HG03432 (cell line): Measurements from ENCODE around the gene NME9.

Source experiments
- ATAC-seq: cut with Tn5 transposase; IDR thresholded peaks from one replicate; pipeline ENCODE4 v1.9.1; 2021; ENCODE audit warnings: mild to moderate bottlenecking, moderate library complexity; ENCODE audit not compliant: unreplicated experiment

Gene NME9

DNA sequence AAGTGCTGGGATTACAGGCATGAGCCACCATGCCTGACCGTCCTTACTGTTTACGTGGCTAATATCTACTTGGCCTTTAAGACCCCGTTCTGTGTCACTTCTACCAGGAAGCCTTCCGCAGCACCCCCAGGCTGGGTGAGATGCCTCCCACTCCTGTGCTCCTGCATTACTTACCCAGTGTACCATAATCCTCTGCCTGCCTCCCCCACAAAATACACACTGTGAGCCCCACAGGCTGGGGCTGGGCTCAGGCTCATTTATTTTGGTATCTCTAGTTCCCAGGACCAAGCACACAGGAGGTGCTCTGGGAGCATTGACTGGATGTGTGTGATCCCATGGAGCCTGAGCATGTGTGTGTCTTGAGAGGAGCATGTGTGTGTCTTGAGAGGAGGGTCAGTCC, 33.7 kb upstream of the NME9 start:
- ATAC-seq = no peak

GRCh38 chr3:138362538-138362937, 32.9 kb upstream of the NME9 start:
- ATAC-seq = no peak

- ATAC-seq = no peak
Observed at GRCh38 chr3:138361561-138361971, 31.9 kb upstream of the NME9 start.

DNA sequence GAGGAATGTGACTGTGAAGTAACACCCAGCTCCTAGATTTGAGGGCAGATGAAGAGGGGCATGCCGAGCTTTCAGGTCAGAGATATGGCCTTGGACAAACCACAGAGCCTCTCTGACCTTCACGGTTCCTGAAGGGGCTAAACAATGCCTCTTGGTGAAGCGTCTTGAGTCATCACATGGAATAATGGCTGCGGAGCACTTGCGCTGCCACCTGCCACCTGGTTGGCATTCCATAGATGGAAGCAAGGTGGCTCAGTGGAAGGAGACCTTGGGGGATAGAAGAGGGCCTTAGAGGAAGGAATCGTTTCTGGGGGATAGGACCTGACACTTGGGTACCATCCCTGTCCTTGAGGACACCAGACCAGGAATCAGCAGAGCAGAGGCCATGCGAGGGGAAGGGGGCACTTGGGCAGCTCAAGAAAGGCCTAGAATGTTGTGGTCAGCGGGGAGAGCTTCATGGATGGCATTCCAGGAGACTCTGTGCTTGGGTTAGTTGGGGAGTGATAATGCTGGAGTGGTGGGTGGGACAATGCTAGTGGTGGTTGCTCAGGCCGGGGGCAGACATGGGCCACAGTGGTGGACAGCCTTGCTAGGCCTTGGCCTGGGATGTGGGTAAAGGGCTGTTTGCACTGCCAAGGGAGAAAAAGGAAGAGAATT, 31.3 kb upstream of the NME9 start:
- no peak for ATAC-seq

DNA sequence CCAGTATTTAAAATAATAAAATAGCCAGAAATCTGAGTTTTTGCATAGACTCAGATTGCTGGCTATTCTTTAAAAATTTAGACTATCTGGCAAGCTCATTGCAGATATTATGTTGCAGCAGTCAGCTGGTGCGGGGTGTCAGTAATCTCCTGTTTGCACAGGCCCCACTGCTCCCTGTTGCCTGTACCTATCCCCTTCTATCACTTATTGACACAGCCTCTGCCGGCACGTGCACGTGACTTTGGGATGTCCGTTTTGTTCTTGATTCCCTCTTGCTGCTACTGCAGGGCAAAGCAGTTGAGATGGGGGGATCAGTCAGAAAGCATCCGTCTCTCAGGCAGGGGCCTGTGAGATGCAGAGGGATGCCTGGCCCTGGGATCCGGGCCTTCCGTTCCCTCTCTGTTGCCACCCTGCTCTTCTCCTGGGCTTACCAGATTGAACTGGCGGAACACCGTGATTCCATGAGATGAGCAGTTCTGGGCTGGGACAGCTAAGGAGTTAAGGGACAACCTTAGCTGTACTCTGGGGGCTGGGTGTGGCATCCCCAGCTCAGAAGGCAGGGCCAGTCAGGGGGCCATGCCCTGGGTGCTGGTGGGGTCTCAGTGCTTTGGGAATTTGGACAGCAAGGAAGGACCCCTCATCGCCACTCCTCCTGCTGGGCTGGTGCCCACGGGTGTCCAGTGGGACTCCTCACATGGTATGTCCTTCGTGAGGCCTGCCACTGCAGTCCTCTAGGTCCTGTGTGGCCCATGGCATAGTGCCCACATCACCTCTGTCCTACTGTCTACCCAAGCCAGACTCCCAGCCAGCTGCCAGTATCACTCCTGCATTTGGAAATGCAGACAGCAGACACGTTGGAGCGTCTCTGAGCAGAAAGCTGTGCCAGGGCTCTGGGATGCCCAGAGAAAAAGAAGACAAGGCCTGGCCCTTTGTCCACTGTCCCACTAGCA, 30.5 kb upstream of the NME9 start:
- ATAC-seq = no peak

DNA sequence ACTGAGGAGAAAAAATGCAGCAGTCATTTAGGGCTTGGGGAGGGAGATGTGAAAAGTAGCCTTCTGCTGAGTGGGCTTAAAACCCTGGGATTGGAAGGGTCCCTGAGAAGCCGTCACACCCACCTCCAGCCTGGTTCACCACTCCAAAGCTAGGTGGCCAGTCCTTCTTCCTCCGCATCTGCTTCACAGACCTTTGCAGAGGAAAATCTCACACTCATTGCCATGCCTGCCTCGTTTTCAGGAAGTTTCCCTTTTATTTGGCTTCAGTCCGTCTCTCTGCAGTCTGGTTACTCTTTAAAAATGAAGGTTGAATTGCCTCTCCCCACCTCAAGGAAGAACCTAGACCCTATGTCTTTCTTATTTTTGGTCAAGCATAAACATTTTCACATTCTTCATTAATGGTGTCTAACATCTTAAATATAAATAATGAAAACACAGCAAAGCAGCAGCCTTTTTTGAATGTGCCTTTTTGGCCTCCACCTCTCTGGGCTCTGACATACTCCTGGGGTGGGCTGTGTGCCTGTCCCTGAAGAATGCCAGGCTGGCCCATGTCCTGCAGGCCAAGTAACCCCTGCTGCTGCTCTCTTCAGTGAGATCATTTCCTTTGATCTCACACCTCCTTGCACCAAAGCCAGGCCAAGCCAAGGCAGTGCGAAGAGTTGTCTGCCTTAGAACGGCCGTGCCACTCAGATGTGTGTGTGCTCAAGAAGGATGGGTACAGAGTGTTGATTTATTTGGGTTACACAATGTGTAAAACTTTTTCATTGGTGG, 29.7 kb upstream of the NME9 start:
- no peak for ATAC-seq

GRCh38 chr3:138356730-138357405, 27.2 kb upstream of the NME9 start:
- ATAC-seq = no peak

- no peak for ATAC-seq
Observed at GRCh38 chr3:138355071-138355470, 25.4 kb upstream of the NME9 start.

- no peak for ATAC-seq
Observed at GRCh38 chr3:138354376-138354775, 24.7 kb upstream of the NME9 start.

DNA sequence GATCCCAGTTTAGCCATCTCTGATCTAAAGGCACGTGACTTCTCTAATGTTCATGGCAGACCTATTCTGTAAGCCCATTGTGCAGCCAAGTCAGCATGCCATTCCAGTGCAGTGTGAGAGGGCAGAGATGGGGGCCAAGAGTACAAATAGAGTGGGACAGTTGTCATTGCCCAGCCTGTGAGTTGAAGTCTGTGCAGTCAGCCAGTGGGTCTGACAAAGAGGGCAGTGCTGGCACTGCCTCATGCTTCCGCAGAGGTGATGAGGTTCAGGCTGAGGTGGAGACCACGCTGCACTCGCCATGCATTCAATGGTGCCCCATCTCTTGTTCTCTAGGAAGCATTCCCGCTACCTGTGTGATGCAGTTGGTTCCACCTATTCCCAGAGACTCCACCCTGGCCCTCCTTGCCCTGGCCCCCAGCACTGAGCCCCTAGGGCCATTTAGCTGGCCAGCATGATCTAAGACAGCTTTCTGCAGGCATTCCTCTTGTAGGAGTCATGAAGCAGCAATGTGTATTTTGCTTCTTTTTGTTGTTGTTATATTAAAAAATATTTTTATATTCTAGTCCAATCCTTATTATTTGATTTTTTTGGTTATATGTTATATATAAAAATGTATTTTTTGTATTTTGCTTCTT, 22.4 kb upstream of the NME9 start:
- ATAC-seq = no peak

- no peak for ATAC-seq
Observed at GRCh38 chr3:138351151-138351550, 21.5 kb upstream of the NME9 start.

DNA sequence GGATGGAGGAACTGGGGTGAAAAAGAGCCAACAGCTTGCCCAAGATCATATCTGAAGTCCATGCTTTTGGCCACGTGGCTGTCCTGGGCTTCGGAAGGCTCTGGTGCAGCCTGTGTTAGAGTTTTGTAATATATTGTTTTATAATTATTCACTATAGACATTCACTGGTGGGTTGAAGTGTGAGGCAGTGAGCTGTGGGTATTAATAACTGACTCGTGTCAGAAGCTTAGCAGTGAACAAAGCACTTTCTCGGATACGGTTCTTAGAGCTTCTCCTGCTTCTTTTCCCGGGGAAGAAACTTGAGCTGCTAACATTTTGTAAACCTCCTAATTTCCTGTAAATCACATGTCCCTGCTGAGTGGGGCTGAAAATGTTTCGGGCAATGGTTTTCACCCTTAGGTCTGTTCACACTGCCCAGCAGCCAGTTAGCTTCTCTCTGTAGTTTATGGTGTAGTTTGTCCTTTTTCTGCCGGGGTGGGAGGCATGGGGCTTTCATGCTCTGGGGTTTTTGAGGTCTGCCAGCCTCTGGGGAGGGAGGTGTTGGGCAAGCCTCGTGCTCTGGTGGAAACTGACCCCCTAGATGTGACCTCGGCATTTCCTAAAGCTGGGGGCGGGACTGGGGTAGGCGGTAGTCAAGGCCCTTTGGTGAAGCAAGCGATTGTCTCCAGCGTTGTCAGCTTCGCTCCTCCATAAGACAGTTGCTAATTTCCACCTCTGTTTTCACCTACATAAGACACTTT, 20.4 kb upstream of the NME9 start:
- no peak for ATAC-seq

DNA sequence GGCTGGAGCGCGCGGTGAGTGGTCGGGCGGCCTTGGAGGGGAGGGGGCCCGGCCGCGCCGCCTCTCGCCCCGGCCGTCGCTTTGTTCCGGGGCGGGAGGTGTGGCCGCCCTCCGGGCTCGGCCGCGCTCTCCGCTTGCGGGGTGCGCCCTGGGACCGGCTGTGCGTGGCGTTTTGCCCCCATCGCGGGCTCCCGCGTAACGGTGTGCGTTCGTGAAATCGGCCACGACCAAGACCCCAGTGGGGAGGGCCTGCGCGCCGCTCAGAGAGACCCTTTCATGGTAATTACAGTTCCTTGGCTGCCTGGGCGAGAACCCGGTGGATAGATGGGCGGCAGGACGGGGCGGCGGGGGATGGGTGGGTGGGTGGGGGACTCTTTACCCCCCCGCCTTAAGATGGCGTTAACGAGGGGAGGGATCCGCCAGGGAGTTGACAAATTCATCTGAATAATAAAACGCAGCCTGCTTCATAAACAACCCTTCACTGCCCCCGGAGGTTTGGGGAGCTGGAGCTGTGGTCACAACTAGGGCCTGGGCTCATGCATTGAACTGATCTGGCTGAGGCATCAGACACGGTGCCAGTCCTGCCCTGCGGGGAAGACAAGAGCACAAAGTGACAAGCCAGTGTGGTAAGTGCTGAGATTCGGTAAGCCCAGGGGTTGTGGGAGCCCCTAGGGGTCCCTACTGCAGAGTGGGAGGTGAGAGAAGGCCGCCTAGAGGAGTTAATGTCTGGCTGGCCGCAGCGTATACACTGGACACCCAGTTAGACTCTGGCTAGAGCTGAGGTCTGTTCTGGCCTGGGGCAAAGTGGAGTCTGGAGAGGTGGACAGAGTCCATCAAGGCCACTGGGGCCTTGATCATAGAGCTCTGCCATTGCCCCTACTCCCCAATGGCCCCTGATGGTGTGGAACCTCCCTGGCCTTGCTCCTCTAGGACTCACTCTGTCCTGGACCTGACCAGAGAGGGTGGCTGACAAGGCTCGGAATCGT, 19.4 kb upstream of the NME9 start:
- no peak for ATAC-seq

DNA sequence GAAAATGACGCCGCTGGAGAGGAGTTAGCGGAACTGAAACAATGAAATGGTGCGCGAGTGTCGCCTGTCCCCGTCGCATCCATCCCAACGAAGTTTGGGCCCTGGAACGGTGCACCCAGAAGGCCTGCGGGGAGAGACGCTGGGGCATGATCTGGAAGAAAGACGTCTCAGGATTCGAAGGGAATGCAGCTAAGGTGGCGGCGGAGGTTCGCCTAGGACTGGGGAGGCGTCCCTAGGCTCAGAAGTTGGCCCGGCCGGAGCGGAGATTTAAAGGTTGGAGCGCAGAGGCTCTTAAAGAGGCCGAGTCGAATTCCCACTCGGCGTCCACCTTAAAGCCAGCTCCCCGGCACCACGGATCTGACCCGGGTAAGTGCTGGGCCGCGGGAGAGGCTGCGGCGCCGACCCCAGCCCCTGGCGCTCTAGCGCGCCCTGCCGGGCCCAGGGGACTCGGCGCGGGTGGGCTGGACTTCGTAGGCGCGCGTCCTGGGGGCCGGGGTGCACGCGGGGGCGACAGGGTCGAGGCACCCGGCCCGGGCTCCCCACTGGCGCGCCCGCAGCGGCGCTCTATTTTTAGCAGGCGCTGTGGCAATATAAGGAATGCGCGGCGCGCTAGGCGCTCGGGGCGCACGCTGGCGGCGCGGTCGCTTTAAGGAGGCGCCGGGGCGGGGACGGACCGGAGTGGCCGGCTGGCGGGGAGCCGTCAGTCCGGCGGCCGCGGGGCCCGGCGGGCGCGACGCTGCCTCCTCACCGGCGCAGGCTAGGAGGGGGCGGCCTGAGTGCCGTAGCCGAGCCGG, 18.5 kb upstream of the NME9 start, which contains the start of gene MRAS:
TSS of gene MRAS (plus strand) at position 620 of the 794 bp plus-strand sequence. CDS start 24,305 bp downstream, outside the sequence.
- no peak for ATAC-seq

DNA sequence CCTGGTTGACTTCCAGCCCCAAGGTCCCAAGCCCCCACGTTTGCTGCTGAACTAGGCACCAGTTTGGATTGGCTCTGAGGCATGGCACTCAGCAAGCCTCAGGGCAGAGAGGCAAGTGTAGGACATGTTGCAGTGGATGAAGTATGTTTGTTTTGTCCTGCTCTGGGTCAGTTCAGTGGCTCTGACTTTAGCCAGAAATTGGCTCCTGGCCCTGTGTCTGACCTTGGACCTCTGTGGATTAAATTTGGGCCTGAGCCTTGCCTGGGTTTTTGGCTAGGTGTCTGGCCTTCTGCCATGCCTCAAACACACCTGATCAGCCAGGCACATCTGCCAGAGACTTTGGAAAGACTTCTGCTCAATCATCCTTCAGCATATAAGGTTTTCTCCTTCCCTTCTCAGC, 15.1 kb upstream of the NME9 start:
- no peak for ATAC-seq

DNA sequence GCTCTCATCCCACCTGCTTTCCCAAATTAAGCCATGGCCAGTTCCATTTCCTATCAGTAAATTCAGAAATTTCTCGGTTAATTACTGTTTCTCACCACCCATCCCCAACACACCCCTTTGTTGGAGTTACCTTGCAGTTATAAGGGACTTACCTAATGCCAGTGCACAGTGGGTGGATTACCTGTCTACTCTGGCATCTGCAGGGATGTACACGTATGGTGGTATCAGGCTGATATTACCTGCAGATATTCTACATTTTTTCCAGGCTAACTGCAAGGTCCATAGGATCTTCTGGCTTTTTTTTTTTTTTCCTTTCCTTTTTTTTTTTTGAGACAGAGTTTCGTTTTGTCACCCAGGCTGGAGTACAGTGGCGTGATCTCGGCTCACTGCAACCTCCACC, 10.9 kb upstream of the NME9 start:
- no peak for ATAC-seq

GRCh38 chr3:138338811-138339210, 9.2 kb upstream of the NME9 start:
- no peak for ATAC-seq

DNA sequence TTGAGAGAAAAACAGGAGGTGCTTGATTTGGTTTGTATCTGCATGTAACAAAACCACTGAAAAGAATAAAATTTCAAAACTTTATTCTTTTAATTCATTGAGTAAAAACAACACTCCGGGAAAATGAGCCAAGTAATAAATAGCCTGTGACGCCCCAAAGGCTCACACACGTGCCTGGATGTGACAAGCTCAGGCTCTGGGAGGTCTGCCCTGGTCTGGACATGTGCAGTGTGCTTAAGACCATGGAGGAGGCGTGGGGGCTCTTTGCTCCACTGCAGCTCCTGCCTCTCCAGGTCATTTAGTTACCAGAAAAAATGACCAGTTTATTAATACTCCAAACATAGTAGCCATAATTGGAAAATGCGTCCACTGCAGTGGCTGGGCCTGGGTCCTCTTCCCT, 8.6 kb upstream of the NME9 start:
- no peak for ATAC-seq
